GM19438 (cell line): ENCODE results near the gene MAP7D3.
"Not testable (repeated sequence)": the region's sequence is repeated elsewhere in the genome, so short reads cannot be mapped to it uniquely, and the experiment has no call there.

Experiments used
- ATAC-seq: cut with Tn5 transposase; IDR thresholded peaks from one replicate; pipeline ENCODE4 v1.9.1; 2021; ENCODE audit warnings: low read depth; ENCODE audit not compliant: unreplicated experiment

The MAP7D3 gene, protein sequence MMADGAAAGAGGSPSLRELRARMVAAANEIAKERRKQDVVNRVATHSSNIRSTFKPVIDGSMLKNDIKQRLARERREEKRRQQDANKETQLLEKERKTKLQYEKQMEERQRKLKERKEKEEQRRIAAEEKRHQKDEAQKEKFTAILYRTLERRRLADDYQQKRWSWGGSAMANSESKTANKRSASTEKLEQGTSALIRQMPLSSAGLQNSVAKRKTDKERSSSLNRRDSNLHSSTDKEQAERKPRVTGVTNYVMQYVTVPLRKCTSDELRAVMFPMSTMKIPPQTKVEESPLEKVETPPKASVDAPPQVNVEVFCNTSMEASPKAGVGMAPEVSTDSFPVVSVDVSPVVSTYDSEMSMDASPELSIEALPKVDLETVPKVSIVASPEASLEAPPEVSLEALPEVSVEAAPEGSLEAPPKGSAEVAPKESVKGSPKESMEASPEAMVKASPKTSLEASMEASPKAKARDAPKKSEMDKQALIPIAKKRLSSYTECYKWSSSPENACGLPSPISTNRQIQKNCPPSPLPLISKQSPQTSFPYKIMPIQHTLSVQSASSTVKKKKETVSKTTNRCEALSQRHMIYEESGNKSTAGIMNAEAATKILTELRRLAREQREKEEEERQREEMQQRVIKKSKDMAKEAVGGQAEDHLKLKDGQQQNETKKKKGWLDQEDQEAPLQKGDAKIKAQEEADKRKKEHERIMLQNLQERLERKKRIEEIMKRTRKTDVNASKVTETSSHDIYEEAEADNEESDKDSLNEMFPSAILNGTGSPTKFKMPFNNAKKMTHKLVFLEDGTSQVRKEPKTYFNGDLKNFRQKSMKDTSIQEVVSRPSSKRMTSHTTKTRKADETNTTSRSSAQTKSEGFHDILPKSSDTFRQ

DNA sequence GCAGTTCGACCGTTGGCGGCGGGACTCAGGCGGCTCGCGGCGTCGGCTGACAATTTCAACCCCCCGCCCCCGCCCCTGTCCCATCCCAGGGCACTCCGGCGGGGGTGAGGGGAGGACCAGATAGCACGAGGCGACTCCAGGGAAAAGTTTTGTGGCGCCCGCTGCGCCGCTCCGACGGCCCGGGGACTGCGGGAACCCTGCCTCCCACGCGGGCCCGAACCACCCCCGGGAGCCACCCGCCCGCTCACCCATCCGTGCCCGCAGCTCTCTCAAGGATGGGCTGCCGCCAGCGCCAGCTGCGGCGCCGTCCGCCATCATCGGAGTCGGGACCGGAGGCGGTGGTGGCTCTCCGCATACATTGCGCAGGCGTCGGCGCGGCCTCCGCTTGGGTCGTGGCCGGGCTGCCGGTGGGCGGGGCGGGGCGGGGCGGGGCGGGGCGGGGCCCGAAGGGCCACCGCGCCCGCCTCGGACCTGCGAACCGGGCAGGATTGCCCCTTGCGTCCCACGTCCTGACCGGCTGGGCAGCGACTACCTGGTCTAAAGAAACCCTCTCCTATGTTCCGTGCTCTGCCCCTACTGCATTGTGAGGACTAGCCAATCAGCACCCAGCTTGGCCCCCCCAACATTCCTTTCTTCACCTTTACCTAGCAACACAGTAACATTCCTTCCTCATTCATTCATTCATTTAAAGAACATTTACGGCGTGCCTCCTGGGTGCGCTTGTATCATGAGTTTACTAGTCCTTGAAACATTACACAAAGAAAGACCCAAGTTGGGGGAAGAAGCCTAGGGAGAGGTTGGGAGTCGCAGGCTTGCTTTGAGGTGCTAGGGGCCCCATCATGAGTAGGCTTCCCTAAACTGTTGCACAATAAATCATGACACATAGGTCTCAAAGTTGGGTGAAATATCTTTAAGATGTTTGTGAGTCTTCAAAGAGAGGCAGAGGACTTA, at the start of gene MAP7D3:
Gene MAP7D3 (minus strand): TSS at position 360 of the 951 bp plus-strand sequence. CDS start 42 bp downstream, at position 318.
- ATAC-seq, result peak; percentile 88

DNA sequence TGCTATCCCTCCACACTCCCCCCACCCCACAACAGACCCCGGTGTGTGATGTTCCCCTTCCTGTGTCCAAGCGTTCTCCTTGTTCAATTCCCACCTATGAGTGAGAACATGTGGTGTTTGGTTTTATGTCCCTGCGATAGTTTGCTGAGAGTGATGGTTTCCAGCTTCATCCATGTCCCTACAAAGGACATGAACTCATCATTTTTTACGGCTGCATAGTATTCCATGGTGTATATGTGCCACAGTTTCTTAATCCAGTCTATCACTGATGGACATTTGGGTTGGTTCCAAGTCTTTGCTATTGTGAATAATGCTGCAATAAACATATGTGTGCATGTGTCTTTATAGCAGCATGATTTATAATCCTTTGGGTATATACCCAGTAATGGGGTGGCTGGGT, 49.5 kb upstream of the MAP7D3 start, which contains the start of gene ADGRG4:
Gene ADGRG4 (plus strand): TSS at position 243 of the 400 bp plus-strand sequence. CDS start 7,815 bp downstream, outside the sequence.
- not testable (repeated sequence) for ATAC-seq

DNA sequence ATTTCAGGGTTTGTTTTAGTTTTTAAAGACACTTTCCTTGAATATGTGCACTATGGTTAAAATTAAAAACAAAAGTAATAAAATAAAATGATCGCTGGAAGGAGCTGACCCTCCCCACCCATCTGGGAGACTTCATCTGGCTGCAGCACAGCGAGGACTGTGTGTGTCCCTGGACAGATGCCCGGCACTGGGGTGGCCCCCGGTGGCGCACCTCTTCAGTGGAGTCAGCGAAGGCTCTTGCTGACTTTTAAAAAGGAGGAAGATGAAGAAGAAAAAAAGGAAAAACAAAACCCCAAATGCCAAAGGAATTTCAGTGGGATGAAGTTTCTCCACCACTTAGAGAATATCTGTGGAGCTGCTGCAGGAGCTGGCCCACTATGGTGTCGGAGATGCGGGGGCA, 44.2 kb upstream of the MAP7D3 start:
- ATAC-seq, result no peak

DNA sequence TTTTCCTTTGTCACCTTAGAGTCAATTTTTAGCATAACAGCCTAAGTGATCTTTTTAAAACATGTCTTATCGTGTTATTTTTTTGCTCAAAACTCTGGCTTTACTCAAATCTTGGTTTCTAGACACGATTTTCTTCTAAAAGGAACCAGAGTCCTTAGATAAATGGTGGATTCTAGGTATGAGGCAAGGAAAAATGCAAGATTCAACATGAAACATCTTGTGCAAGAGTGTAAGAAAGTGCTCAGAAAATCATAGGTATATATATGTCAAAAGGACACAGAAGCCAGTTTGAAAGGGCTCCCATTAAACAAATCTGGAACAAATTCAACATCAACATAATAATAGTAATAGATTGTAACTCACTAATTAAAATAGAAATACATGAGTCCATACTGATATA, 41.5 kb upstream of the MAP7D3 start:
- no peak for ATAC-seq

DNA sequence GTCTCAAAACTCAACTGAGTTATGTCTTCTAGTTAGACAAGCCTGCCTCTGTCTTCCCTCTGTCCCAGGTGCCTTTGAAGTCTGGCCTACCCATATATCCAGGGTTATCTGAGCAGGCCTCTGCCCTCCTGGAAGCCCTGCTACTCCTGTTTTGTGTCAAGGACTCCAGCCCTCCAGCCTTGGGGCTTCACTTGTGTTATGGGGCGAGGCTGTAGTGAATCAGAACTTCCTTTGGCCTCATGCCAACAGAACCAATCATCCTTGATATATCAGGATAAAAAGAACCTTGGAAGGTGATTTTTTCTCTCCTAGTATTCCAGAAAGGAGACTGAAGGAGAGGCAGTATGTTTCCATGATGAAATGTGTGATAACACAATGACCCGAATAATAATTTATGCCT, 40.6 kb upstream of the MAP7D3 start:
- no peak for ATAC-seq

DNA sequence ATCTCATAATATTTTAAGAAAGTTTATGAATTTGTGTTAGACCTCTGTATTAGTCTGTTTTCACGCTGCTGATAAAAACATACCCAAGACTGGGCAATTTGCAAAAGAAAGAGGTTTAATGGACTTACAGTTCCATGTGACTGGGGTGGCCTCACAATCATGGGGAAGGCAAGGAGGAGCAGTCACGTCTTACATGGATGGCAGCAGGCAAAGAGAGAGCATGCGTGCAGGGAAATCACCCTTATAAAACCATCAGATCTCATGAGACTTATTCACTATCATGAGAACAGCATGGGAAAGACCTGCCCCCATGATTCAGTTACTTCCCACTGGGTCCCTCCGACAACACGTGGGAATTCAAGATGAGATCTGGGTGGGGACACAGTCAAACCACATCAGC, 35.2 kb upstream of the MAP7D3 start:
- ATAC-seq, result not testable (repeated sequence)

DNA sequence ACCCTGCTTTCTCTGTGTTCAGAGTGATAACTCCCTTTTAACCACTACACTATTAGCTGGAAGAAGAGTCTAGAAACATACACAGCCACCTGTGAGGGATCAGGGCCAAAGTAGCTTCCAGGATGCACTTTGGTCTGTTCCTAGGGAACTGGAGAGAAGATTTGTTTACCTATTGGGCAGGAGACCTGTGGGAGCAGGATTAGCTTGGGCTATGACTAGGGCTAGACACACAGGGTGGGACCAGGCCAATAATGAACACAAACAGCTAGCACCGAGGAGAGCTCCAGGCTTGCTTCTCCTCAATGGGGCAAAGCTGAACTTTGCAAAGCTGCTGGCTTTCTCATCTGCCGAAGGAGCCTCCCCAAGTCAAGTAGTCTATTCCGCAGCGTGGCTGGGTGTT, 24.4 kb upstream of the MAP7D3 start:
- ATAC-seq, result no peak

DNA sequence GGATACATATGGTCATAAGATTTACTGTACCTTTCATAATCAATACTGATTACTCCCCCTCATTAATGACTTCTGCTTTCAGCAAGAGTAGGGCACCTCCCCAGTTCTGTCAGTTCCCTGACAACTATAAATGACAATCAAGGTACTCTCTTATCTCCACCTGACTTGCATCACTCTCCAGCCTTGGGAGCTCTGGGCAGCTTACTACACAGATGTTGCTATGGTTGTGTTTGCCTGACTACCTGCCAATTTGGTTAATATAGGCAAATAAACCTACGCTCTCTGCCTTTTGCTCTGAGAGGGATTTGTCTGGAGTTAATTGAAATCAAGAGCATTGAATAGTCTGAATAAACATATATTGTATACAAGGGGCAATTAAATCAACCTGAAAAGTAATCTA, 22.8 kb upstream of the MAP7D3 start:
- no peak for ATAC-seq

DNA sequence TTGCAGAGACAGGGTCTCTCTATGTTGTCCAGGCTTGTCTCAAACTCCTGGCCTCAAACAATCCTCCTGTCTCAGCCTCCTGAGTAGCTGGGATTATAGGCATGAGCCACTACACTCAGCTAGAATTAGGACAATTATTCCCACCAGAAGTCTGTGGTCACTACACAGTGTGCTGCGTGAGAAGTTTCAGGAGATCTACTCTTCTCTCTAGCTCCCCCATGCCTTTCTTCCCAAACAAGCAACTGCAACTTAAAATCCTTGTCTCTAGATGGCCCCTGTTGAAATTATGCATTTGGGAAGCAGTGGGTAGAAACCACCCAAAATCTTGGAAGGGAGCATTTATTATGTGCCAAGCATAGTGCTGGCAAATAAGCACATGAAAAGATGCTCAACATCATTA, 21.1 kb upstream of the MAP7D3 start:
- no peak for ATAC-seq

DNA sequence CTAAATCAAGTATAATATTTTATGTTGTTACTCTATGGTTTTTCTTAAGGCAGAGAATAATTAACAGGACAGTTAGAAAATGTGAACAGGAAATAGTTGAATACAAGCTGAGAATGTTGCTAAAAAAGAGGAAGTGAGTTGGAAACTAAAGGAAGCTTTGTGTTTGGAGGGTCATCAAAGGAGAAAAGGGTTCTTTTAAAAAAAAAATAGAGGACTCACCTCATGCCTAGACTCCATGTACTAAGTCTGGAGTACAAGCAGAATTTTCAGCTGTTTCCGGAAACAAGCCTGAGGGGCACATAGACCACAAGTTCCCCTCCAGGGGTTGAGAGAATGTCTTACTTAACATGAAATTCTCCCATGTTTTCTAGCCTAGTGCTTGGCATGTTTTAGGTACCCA, 20.1 kb upstream of the MAP7D3 start:
- peak; percentile 54 for ATAC-seq

DNA sequence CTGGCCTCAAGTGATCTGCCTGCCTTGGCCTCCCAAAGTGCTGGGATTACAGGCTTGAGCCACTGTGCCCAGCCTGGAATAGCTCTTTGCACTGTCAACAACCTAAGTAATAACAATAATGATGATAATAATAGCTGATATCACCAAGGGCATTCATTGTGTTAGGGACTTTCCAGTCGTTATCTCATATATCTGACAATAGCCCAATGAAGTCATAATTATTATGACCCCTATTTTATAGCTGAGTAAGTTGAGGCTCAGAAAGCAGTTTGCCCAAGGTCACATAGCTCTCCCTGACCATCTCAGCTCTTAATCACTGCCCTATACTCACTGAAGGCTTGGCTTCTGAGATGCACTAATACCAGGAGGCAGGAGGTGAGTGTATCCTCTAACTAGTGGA, 18.7 kb upstream of the MAP7D3 start:
- ATAC-seq, result no peak

DNA sequence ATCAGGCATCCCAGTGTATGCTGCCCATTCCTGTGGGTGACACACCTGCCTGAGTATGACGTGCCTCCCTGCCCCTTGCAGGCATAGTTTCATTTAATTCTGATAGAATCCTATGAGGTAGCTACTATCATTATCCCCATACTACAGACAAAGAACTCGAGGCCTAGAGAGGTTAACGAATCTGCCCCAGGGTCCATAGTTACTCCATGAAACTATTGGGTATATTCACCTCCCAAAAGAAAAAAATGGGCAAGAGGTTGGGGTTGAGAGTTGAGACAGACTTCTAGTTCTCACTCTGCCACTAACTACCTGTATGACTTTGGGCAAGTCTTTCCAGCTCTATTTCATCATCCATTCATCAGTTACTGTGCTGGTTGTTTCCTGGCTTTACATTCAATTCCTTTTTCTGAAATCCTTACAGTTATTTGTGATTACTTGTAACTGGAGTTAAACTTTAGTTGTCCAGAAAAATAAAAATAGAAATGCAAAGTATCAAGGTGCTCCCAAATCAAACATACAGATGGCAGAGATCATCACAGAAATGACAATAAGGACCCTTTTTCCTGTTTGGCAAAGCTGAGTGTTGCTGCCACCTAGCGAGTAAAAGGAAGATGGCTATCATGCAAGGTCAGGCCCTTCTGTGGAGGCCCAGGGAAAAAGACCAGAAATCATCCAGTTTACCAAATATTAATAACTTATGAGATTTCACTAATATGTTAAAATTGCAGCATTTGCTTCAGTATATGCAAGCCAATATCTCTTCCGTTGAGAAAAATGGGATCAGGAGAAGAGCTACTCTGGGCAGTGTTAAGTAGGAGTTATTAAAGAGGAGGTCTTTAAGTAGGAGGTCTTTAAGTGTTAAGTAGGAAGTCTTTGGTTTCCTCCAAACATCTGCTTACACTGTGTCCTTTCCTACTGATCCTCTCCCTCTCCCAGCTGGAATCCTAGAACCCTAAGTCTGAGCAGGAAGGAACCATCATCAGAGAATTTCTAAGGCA, 17.1 kb upstream of the MAP7D3 start:
- peak; percentile 50 for ATAC-seq

DNA sequence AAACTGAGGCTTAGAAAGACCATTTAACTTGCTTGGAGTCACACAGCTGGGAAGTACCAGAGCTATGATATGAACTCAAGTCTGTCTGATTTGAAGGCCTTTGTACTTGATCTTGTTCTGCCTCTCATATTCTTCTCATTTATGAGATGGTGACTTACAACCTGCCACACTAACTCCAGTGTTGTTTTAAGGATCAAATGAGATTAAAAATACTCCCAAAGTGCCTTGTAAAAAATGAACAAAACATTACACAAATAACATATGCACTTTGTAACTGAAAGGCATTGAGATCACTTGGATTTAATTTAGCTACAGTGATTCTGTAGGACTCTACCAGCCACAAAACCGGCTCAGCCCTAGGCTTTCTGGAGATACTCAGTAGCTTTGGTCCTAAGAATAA, 15.6 kb upstream of the MAP7D3 start:
- ATAC-seq, result no peak

DNA sequence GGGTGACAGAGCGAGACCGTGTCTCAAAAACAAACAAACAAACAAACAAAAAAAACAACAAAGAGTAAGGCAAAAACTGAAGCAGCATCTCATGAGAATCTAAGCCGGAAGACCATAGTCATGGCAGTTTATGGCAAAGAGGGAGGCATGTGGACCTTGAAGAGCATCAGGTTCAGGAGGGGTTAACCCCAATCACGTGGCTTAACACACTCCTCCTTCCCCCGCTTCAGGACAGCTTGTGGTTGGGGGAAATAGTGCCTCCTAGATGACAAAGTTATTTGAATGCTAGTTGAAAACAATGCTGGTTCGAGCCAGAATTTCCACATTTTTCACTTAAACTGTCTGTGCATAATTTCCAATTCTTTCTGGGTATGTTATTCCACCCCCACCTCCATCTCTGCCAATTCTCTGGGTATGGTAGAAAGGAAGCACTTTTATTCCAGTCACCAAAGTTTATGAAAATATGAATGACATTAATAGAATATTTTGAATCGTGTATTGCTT, 11.7 kb upstream of the MAP7D3 start:
- no peak for ATAC-seq

DNA sequence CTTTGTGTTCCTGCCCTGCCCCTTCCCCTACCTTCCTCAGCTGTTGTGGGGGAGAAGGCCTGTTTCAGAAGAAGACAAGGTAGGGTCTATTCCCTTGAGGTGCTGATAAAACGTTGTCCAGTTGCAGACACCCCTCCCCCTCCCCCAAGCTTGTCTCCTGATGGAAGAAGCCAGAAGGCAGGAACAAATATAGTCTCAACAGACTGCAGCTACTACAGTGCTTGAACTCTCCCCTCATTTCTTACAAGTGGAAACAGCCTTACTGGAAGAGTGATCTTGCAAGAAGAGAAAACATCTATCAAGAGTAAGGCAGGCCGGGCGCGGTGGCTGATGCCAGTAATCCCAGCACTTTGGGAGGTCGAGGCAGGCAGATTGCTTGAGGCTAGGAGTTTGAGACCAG, 11.0 kb upstream of the MAP7D3 start:
- ATAC-seq, result no peak

DNA sequence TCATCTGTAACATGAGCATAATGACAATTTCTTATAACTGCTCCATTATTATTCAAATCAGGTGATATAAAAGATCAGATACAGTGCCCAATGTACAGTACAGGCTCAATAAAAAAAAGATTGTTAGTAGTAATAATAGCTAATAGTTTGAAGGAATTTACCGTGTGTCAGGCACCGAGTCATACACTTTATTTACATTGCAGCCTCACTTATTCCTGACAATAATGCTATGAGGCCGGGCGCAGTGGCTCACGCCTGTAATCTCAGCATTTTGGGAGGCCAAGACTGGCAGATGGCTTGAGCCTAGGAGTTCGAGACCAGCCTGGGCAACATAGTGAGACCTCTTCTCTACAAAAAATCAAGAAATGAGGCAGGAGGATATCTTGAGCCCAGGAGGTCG, 10.1 kb upstream of the MAP7D3 start:
- ATAC-seq, result no peak

DNA sequence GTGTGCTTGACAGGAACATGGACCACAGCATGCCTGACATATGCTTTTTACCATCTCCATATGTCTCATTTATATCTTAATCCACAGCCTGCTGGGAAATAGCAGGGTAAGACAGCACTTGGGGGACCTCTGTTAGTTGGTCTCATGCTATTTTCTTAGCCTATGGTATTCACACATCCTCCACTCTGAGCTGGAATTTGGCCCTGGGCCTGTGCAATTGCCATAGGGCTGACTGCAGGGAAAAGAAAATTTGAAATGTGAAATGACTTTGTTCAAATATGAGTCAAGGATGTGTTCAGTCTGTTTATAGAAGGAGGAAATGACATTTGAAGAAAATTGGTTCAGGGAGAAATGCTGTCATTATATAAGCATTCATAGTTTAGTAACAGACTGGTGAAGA, 9.6 kb upstream of the MAP7D3 start:
- no peak for ATAC-seq

DNA sequence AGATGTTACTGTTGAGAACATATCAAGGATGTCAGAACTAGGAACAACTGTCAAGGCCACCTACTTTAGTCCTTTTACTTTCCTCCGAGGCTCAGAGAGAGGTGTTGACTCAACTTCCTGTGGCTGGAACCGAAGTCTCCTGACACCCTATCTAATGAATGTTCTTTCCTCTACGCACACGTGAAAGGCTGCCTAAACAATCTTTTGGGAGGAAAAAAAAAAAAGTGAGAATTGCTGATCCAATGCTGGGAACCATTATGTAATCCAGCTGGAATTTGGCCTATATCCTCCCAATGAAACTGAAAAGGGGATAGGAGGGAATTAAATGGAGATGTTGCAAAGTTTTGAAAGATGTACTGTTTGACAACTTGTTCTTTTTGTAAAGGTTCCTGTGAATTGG, 8.3 kb upstream of the MAP7D3 start:
- ATAC-seq, result no peak

DNA sequence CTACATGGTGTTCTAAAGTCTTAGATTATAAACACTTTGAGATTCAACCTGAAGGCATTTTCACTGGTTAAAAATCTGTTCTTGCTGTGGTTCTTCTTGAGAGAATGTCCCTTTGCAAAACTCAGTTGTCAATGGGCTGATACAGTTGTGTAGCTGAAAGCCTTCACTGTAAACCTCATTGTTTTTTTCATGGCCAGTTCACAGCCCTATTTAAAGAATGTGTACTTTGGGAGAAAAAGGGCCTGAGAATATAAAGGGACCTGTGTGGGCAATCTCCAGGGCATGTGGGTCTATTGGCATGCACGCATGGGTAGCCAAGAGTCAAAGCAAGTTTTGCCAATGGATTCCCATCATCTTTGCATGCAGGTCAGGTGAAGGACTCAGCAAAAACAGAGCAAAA, 7.8 kb upstream of the MAP7D3 start:
- no peak for ATAC-seq
